GM21723 (cell line): ENCODE results near the gene UMAD1.

Source experiments
- ATAC-seq: cut with Tn5 transposase; IDR thresholded peaks from one replicate; pipeline ENCODE4 v1.9.1; 2021; ENCODE audit warnings: mild to moderate bottlenecking, moderate library complexity; ENCODE audit not compliant: unreplicated experiment

UMAD1 gene

GRCh38 chr7:7870555-7870954, 230.0 kb downstream of the UMAD1 start:
- no peak for ATAC-seq

- no peak for ATAC-seq
Observed at GRCh38 chr7:7876419-7876818, 235.9 kb downstream of the UMAD1 start.

- no peak for ATAC-seq
Observed at GRCh38 chr7:7881581-7881980, 241.0 kb downstream of the UMAD1 start.

- ATAC-seq = no peak
Observed at GRCh38 chr7:7882888-7883287, 242.3 kb downstream of the UMAD1 start.

- ATAC-seq = no peak
Observed at GRCh38 chr7:7883394-7883793, 242.8 kb downstream of the UMAD1 start.

GRCh38 chr7:7884855-7885254, 244.3 kb downstream of the UMAD1 start:
- no peak for ATAC-seq

- ATAC-seq = no peak
Observed at GRCh38 chr7:7889791-7890568, 249.4 kb downstream of the UMAD1 start.

GRCh38 chr7:7895004-7895650, 254.6 kb downstream of the UMAD1 start:
- no peak for ATAC-seq

GRCh38 chr7:7895754-7896153, 255.2 kb downstream of the UMAD1 start:
- no peak for ATAC-seq

- no peak for ATAC-seq
Observed at GRCh38 chr7:7897509-7897908, 257.0 kb downstream of the UMAD1 start.

- no peak for ATAC-seq
Observed at GRCh38 chr7:7897949-7898515, 257.5 kb downstream of the UMAD1 start.

- no peak for ATAC-seq
Observed at GRCh38 chr7:7902845-7903244, 262.3 kb downstream of the UMAD1 start.

GRCh38 chr7:7907306-7907705, 266.8 kb downstream of the UMAD1 start:
- no peak for ATAC-seq

- ATAC-seq = no peak
Observed at GRCh38 chr7:7908622-7909145, 268.1 kb downstream of the UMAD1 start.

- no peak for ATAC-seq
Observed at GRCh38 chr7:7909376-7909775, 268.8 kb downstream of the UMAD1 start.

GRCh38 chr7:7911369-7912123, 271.0 kb downstream of the UMAD1 start:
- no peak for ATAC-seq

GRCh38 chr7:7912937-7913336, 272.4 kb downstream of the UMAD1 start:
- no peak for ATAC-seq

- no peak for ATAC-seq
Observed at GRCh38 chr7:7913504-7913903, 273.0 kb downstream of the UMAD1 start.

- no peak for ATAC-seq
Observed at GRCh38 chr7:7914547-7914946, 274.0 kb downstream of the UMAD1 start.

- no peak for ATAC-seq
Observed at GRCh38 chr7:7916064-7916463, 275.5 kb downstream of the UMAD1 start.

- ATAC-seq = no peak
Observed at GRCh38 chr7:7917593-7917992, 277.0 kb downstream of the UMAD1 start.
